ENCODE data around the gene SDK2.

GRCh38 chr17:73604476-73604875, 39.8 kb downstream of the SDK2 start:
- TF ChIP-seq POLR2A (IDR thresholded peaks at IDR 0.05; ENCODE audit: low read depth, low read length) (no peak), TAF1 (IDR thresholded peaks at IDR 0.05; ENCODE audit: low read depth, low read length) (no peak), POLR2AphosphoS5 (IDR thresholded peaks at IDR 0.05; ENCODE audit: low read depth, low read length) (no peak)
